GM12878 (cell line): ENCODE data around the gene TMEM82. TPM values are rescaled to one million over a fixed set of nuclear protein-coding genes. Genes with fewer than 3 reads are reported as not detected.

Experiments
- ATAC-seq: fragments of 200-7000 bp; cut with Tn5 transposase; 3 replicates; pipeline ENCODE4 v1.9.1; 2020; ENCODE audit warnings: mild to moderate bottlenecking, moderate library complexity
- BruUV-seq: library from RNA; stranded (reverse); fragments of 400-500 nt; replicated peaks from 2 replicates; lab custom pipeline; 2021; lab: Mats Ljungman, UMichigan
- CTCF ChIA-PET: fragments of 300-600 bp; sonication (Branson Sonifier 250); formaldehyde crosslinking; extraction: SDS; loops from one replicate; lab custom pipeline; 2021; ENCODE audit warnings: inconsistent platforms; lab: Yijun Ruan, JAX
- POLR2A ChIA-PET: fragments of 350-600 bp; formaldehyde crosslinking; extraction: SDS; loops from one replicate; lab custom pipeline; 2021; ENCODE audit warnings: inconsistent platforms; lab: Charles Lee
- RAD21 ChIA-PET: fragments of 300-600 bp; sonication (Branson Sonifier 250); formaldehyde crosslinking; loops from one replicate; lab custom pipeline; 2023; ENCODE audit warnings: antibody characterized with exemption; ENCODE audit not compliant: unreplicated experiment; lab: Charles Lee
- SMC1A ChIA-PET: fragments of 300-600 bp; sonication (Branson Sonifier 250); formaldehyde crosslinking; loops from one replicate; lab custom pipeline; 2023; ENCODE audit not compliant: unreplicated experiment, uncharacterized antibody; lab: Charles Lee
- DNase-seq: peaks from one replicate; pipeline ENCODE4 v3.0.0-alpha.2; 2011; ENCODE audit warnings: low read depth, low spot score
- FAIRE-seq: peaks from 3 replicates; lab custom pipeline; 2011; peaks lifted over from hg19 to GRCh38; lab: Jason Lieb, UNC
- H2AFZ ChIP-seq: 2 replicates; pipeline ENCODE4 v1.6.0; 2011; ENCODE audit warnings: low read depth, low read length, control low read depth; ENCODE audit not compliant: control insufficient read depth
- H3K27ac ChIP-seq: 2 replicates; pipeline ENCODE4 v1.5.1; 2011; ENCODE audit warnings: control low read depth; ENCODE audit not compliant: control insufficient read depth, insufficient read depth
- H3K27me3 ChIP-seq, 2 experiments: replicated peaks in 1 of 2; 2 replicates each; pipeline versions ENCODE4 v1.6.0 to v1.6.1; 2011; ENCODE audit warnings: low read length in 1 of 2; ENCODE audit not compliant: control insufficient read depth in 2 of 2, insufficient read depth in 2 of 2
- H3K36me3 ChIP-seq, 2 experiments: 2 replicates each; pipeline ENCODE4 v1.5.1; 2011; ENCODE audit warnings: low read length in 1 of 2; ENCODE audit not compliant: control insufficient read depth in 2 of 2, insufficient read depth in 2 of 2
- H3K4me1 ChIP-seq: 2 replicates; pipeline ENCODE4 v1.6.1; 2011; ENCODE audit warnings: mild to moderate bottlenecking, low read length, moderate library complexity, mixed read lengths; ENCODE audit not compliant: control insufficient read depth, insufficient read depth
- H3K4me2 ChIP-seq: 2 replicates; pipeline ENCODE4 v1.6.0; 2011; ENCODE audit warnings: control low read depth; ENCODE audit not compliant: control insufficient read depth, insufficient read depth
- H3K4me3 ChIP-seq: fragments of 200-600 bp; sonication (generic); 2 replicates; pipeline ENCODE4 v1.5.1; 2016
- H3K79me2 ChIP-seq: 2 replicates; pipeline ENCODE4 v1.6.0; 2011; ENCODE audit warnings: low read length; ENCODE audit not compliant: control insufficient read depth, insufficient read depth
- H3K9ac ChIP-seq: 2 replicates; pipeline ENCODE4 v1.8.0; 2011; ENCODE audit warnings: low read length, control low read depth, mixed read lengths; ENCODE audit not compliant: control insufficient read depth, insufficient read depth
- H3K9me3 ChIP-seq: replicated peaks from 3 replicates; pipeline ENCODE4 v1.5.1; 2011; ENCODE audit warnings: mild to moderate bottlenecking, low read length; ENCODE audit not compliant: control insufficient read depth, insufficient read depth
- H4K20me1 ChIP-seq: 2 replicates; pipeline ENCODE4 v1.6.0; 2011; ENCODE audit not compliant: control insufficient read depth, insufficient read depth
- CHD4 ChIP-seq: fragments of 200-600 bp; sonication (generic); IDR thresholded peaks from 2 replicates; pipeline ENCODE4 v1.6.1; 2016; ENCODE audit warnings: mild to moderate bottlenecking
- GABPA ChIP-seq: IDR thresholded peaks from 2 replicates; pipeline ENCODE4 v1.6.1; 2014; ENCODE audit warnings: antibody characterized with exemption, low read depth, mild to moderate bottlenecking, inconsistent platforms
- HCFC1 ChIP-seq: fragments of 150-350 bp; IDR thresholded peaks from 2 replicates; pipeline ENCODE4 v1.6.1; 2014; ENCODE audit warnings: low read length
- MEF2B ChIP-seq: fragments of 450-650 bp; IDR thresholded peaks from 2 replicates; pipeline ENCODE4 v1.6.1; 2018; ENCODE audit warnings: mild to moderate bottlenecking, moderate library complexity; ENCODE audit not compliant: partially characterized antibody, poor library complexity, severe bottlenecking
- NBN ChIP-seq: fragments of 450-650 bp; IDR thresholded peaks from 2 replicates; pipeline ENCODE4 v1.6.1; 2016
- NKRF ChIP-seq: fragments of 450-650 bp; conservative IDR thresholded peaks from 2 replicates; pipeline ENCODE4 v1.6.1; 2017; ENCODE audit warnings: mild to moderate bottlenecking, moderate library complexity
- SMAD5 ChIP-seq: IDR thresholded peaks from 2 replicates; pipeline ENCODE4 v1.6.1; 2016; ENCODE audit warnings: antibody characterized with exemption, low read depth
- SMARCA5 ChIP-seq: fragments of 450-650 bp; IDR thresholded peaks from 2 replicates; pipeline ENCODE4 v1.6.1; 2017; ENCODE audit warnings: mild to moderate bottlenecking
- TBL1XR1 ChIP-seq: IDR thresholded peaks from 2 replicates; pipeline ENCODE4 v1.6.1; 2012; ENCODE audit warnings: low read depth, low read length, improper control_type of control experiment
- ZNF622 ChIP-seq: fragments of 450-650 bp; IDR thresholded peaks from 2 replicates; pipeline ENCODE4 v1.6.1; 2017; ENCODE audit warnings: mild to moderate bottlenecking, inconsistent platforms
- WGBS: methylation state at CpG from one replicate; pipeline ENCODE4 v1.1.6; 2016; ENCODE audit warnings: low lambda C conversion rate; ENCODE audit not compliant: insufficient replicate concordance, insufficient coverage; ENCODE audit errors: missing lambda C conversion rate; 5-methylcytosine and 5-hydroxymethylcytosine counted together
- in situ Hi-C: fragments of 300-500 bp; cut with MboI; formaldehyde crosslinking; loops from 9 replicates; pipeline ENCODE4 v1.14.3; 2018; ENCODE audit warnings: mixed read lengths
- intact Hi-C: fragments of 100-400 bp; cut with micrococcal nuclease; formaldehyde crosslinking; loops from one replicate; pipeline ENCODE4 v1.14.2; 2022; ENCODE audit not compliant: unreplicated experiment
- polyA plus RNA-seq, 11 experiments: library from polyadenylated mRNA; depleted of rRNA in 4 of 11; unstranded in 6 of 11; stranded (reverse) in 5 of 11; fragments of >200 nt; fragmentation: Nextera tagmentation in 4 of 11; fragmentation: Illumina TruSeq in 1 of 11; extraction: Ambion mirVana in 4 of 11; extraction: Trizol in 1 of 11; gene quantifications; 1 replicate in 1 of 11; 2 replicates in 10 of 11; pipeline versions ENCODE4 v1.2.1 to v1.2.3, GENCODE V29; 2011 to 2016; ENCODE audit warnings: inconsistent platforms in 2 of 11, missing spikeins in 2 of 11, low read depth in 1 of 11
- total RNA-seq, 4 experiments: library from RNA; depleted of rRNA in 3 of 4; stranded (reverse); fragments of >200 nt in 3 of 4; fragmentation: Illumina TruSeq in 1 of 4; extraction: Trizol in 1 of 4; gene quantifications; 2 replicates each; pipeline versions ENCODE4 v1.2.1 to v1.2.3, GENCODE V29; 2013 to 2021
- TF ChIP-seq, protein P1 (sequence below): fragments of 450-650 bp; IDR thresholded peaks from 2 replicates; pipeline ENCODE4 v1.6.1; 2016; ENCODE audit warnings: mild to moderate bottlenecking

TMEM82 gene
- total and polyA plus RNA-seq, 10 of the 15 experiments (the other 5 are each of a cell fraction or from before 2014, with no cell fraction given) = not detected

GRCh38 chr1:15762546-15762945, 20.2 kb downstream of the TMEM82 start (continued):
- TF ChIP-seq NKRF (no peak), HCFC1 (no peak), ZNF622 (no peak), SMARCA5 (no peak)

GRCh38 chr1:15764269-15764764, 22.0 kb downstream of the TMEM82 start:
- ChIA-PET RAD21 (no interaction called here), SMC1A (no interaction called here), CTCF (no interaction called here), POLR2A (no interaction called here)
- TF ChIP-seq SMAD5 = no peak
- TF ChIP-seq TBL1XR1 = no peak
- no peak for TF ChIP-seq MEF2B
- TF ChIP-seq, protein P1, sequence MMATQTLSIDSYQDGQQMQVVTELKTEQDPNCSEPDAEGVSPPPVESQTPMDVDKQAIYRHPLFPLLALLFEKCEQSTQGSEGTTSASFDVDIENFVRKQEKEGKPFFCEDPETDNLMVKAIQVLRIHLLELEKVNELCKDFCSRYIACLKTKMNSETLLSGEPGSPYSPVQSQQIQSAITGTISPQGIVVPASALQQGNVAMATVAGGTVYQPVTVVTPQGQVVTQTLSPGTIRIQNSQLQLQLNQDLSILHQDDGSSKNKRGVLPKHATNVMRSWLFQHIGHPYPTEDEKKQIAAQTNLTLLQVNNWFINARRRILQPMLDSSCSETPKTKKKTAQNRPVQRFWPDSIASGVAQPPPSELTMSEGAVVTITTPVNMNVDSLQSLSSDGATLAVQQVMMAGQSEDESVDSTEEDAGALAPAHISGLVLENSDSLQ = no peak
- TF ChIP-seq NBN = no peak
- TF ChIP-seq GABPA = no peak
- no peak for TF ChIP-seq CHD4
- no peak overlapping the region for H3K9ac ChIP-seq
- no peaks in the 10 kb centered on the region for H3K36me3 ChIP-seq
- DNase-seq (no peak), ATAC-seq (no peak), FAIRE-seq (no peak)
- intact Hi-C loops (no loop called here), in situ Hi-C loops (no loop called here)
- no peaks in the 10 kb centered on the region for H3K79me2 ChIP-seq
- BruUV-seq = no TSS peak
- H3K4me1 ChIP-seq = no peaks in the 10 kb centered on the region
- H4K20me1 ChIP-seq = no peaks in the 10 kb centered on the region
- no peak overlapping the region for H3K27ac ChIP-seq
- H3K27me3 ChIP-seq = peaks cover 0 to 1% of the 10 kb centered on the region in 2 experiments; a peak in 3 of 4 replicates
- no peaks in the 10 kb centered on the region for H3K9me3 ChIP-seq
- H3K4me2 ChIP-seq = no peak overlapping the region
- no peak overlapping the region for H2AFZ ChIP-seq
- H3K4me3 ChIP-seq = no peak overlapping the region
- WGBS = 43% methylated on average over 10 of the region's 10 CpGs
